Thyroid gland (tissue), 4 donors: Measurements from ENCODE around the gene TMEM132D.

ENCODE experiments used
- POLR2A ChIP-seq, 2 donors: fragments of 450-650 bp; IDR thresholded peaks; one replicate each; pipeline ENCODE4 v1.6.1; 2017; ENCODE audit warnings: antibody characterized with exemption in 2 of 2, mild to moderate bottlenecking in 2 of 2, moderate library complexity in 1 of 2
- TF ChIP-seq, protein P1 (sequence below), 6 experiments: fragments of 200-600 bp in 3 of 6; fragments of 450-650 bp in 3 of 6; sonication (generic) in 3 of 6; IDR thresholded peaks; one replicate each; pipeline ENCODE4 v1.5.1; 2016 to 2019; ENCODE audit warnings: antibody characterized with exemption in 6 of 6, mild to moderate bottlenecking in 2 of 6, inconsistent platforms in 1 of 6, moderate library complexity in 1 of 6

DNA sequence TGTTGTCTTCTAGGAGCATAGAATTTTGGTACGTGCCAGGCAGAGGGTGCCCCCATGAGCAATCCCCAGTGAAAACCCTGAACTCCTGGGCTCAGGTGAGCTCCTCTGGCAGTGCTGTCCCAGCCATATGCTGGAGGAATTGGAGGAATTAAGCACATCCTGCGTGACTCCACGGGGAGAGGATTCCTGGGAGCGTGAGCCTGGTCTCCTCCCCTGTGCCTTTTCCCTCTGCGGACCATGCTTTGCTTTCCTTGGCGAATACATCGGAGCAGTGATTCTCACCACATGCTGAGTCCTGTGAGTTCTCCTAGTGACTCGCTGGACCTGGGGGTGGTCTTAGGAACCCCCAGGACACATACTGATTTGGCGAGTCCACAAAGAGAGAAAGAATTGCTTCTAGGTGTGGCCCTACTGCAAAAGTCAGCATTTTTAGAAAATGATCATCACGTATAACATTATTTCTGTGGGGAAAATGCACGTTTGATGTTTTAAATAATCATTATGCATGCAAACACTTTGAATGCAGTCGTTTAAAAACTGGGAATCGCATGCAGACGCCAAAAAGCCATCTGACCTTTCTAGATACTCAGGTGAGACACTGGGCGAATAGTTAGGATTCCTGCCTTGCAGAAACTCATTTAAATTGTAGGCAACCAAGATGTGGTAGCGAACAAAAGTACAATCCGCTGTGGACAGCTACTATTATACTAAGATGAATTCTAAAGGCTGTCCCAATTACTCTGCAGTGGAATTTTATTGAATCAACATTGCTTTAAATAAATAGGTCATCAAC, 370.9 kb downstream of the TMEM132D start:
- TF ChIP-seq, protein P1, sequence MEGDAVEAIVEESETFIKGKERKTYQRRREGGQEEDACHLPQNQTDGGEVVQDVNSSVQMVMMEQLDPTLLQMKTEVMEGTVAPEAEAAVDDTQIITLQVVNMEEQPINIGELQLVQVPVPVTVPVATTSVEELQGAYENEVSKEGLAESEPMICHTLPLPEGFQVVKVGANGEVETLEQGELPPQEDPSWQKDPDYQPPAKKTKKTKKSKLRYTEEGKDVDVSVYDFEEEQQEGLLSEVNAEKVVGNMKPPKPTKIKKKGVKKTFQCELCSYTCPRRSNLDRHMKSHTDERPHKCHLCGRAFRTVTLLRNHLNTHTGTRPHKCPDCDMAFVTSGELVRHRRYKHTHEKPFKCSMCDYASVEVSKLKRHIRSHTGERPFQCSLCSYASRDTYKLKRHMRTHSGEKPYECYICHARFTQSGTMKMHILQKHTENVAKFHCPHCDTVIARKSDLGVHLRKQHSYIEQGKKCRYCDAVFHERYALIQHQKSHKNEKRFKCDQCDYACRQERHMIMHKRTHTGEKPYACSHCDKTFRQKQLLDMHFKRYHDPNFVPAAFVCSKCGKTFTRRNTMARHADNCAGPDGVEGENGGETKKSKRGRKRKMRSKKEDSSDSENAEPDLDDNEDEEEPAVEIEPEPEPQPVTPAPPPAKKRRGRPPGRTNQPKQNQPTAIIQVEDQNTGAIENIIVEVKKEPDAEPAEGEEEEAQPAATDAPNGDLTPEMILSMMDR (IDR thresholded peaks at IDR 0.05) = no peak
- no peak for TF ChIP-seq POLR2A (IDR thresholded peaks at IDR 0.05)
